ENCODE measurements around the gene RDM1. TPM values are rescaled to one million over a fixed set of nuclear protein-coding genes. Genes with fewer than 3 reads are reported as not detected.
"Not testable (repeated sequence)": the region's sequence is repeated elsewhere in the genome, so short reads cannot be mapped to it uniquely, and the experiment has no call there.

RDM1 gene
- total RNA-seq, 1 experiment from 2014 or later, result 12.9 TPM

- Mint-ChIP-seq H3K27me3 (ENCODE audit: insufficient read depth, unreplicated experiment) (no peaks in the 10 kb centered on the region), H3K9me3 (ENCODE audit: unreplicated experiment) (no peaks in the 10 kb centered on the region), H3K4me1 (ENCODE audit: low read depth, unreplicated experiment) (peaks cover 28% of the 10 kb centered on the region), H3K4me3 (ENCODE audit: unreplicated experiment) (no peak overlapping the region), H3K36me3 (ENCODE audit: insufficient read depth, unreplicated experiment) (no peaks in the 10 kb centered on the region), H3K27ac (ENCODE audit: unreplicated experiment) (no peak overlapping the region)
- Histone ChIP-seq H3K4me3 (ENCODE audit: low read depth, low read length) (no peak overlapping the region), H3K4me1 (peaks cover 21% of the 10 kb centered on the region), H3K36me3 (ENCODE audit: control insufficient read depth, insufficient read depth, low read length) (no peaks in the 10 kb centered on the region), H3K27me3 (replicated peaks; ENCODE audit: control insufficient read depth, insufficient read depth, low read length) (no peaks in the 10 kb centered on the region), H3K9me3 (no peaks in the 10 kb centered on the region)
- no peak for DNase-seq
- TF ChIP-seq CTCF (IDR thresholded peaks at IDR 0.05; ENCODE audit: insufficient read depth in 1 of 2, low read depth in 1 of 2, low read length in 1 of 2, severe bottlenecking in 1 of 2, unreplicated experiment in 1 of 2), result no peak
- POLR2A ChIA-PET, result no interaction called here
- no TSS peak for BruUV-seq (replicated peaks)
- CTCF ChIA-PET, result interaction anchor here (0.9 kb wide), 1 partner anchor 134 kb away, joined by 3 read pairs; no protein-coding TSS in a partner anchor
- intact Hi-C loops (cut with micrococcal nuclease; ENCODE audit: unreplicated experiment), result no loop called here
Measured at GRCh38 chr17:35898283-35899070, 32.1 kb downstream of the RDM1 start.

GRCh38 chr17:35897772-35898171, 32.8 kb downstream of the RDM1 start:
- CTCF ChIA-PET; H3K36me3 Mint-ChIP-seq (ENCODE audit: insufficient read depth, unreplicated experiment); H3K9me3 ChIP-seq; DNase-seq; H3K27me3 Mint-ChIP-seq (ENCODE audit: insufficient read depth, unreplicated experiment); H3K4me3 Mint-ChIP-seq (ENCODE audit: unreplicated experiment); intact Hi-C loops (cut with micrococcal nuclease; ENCODE audit: unreplicated experiment); H3K36me3 ChIP-seq (ENCODE audit: control insufficient read depth, insufficient read depth, low read length); H3K4me3 ChIP-seq (ENCODE audit: low read depth, low read length); H3K27ac Mint-ChIP-seq (ENCODE audit: unreplicated experiment); BruUV-seq (replicated peaks); H3K9me3 Mint-ChIP-seq (ENCODE audit: unreplicated experiment); H3K27me3 ChIP-seq (replicated peaks; ENCODE audit: control insufficient read depth, insufficient read depth, low read length); POLR2A ChIA-PET: not testable (repeated sequence)
- peaks cover 22% of the 10 kb centered on the region for H3K4me1 Mint-ChIP-seq (ENCODE audit: low read depth, unreplicated experiment)
- H3K4me1 ChIP-seq, result peaks cover 14% of the 10 kb centered on the region

- H3K4me3 ChIP-seq (ENCODE audit: low read depth, low read length), result no peak overlapping the region
- H3K27me3 Mint-ChIP-seq (ENCODE audit: insufficient read depth, unreplicated experiment), result no peaks in the 10 kb centered on the region
- no peak overlapping the region for H3K4me3 Mint-ChIP-seq (ENCODE audit: unreplicated experiment)
- no peak for DNase-seq
- peaks cover 7% of the 10 kb centered on the region; the same call in 1 of the 2 replicates for H3K4me1 ChIP-seq
- intact Hi-C loops (cut with micrococcal nuclease; ENCODE audit: unreplicated experiment), result no loop called here
- CTCF ChIA-PET, result no interaction called here
- TF ChIP-seq CTCF (IDR thresholded peaks at IDR 0.05; ENCODE audit: insufficient read depth in 1 of 2, low read depth in 1 of 2, low read length in 1 of 2, severe bottlenecking in 1 of 2, unreplicated experiment in 1 of 2), result no peak
- POLR2A ChIA-PET, result no interaction called here
- no peak overlapping the region for H3K27ac Mint-ChIP-seq (ENCODE audit: unreplicated experiment)
- no peaks in the 10 kb centered on the region for H3K9me3 ChIP-seq
- no peaks in the 10 kb centered on the region for H3K27me3 ChIP-seq (replicated peaks; ENCODE audit: control insufficient read depth, insufficient read depth, low read length)
- no peaks in the 10 kb centered on the region for H3K36me3 ChIP-seq (ENCODE audit: control insufficient read depth, insufficient read depth, low read length)
- H3K4me1 Mint-ChIP-seq (ENCODE audit: low read depth, unreplicated experiment), result peaks cover 13% of the 10 kb centered on the region
- no peaks in the 10 kb centered on the region for H3K9me3 Mint-ChIP-seq (ENCODE audit: unreplicated experiment)
- BruUV-seq (replicated peaks), result no TSS peak
- H3K36me3 Mint-ChIP-seq (ENCODE audit: insufficient read depth, unreplicated experiment), result no peaks in the 10 kb centered on the region
Measured at GRCh38 chr17:35895636-35896587, 34.7 kb downstream of the RDM1 start.
